NCI-H82 treated with DMSO at 0.1 percent for 48 hours (cell line): Measurements from ENCODE around the gene OR52E1.

ENCODE experiments used
- DNase-seq: peaks from one replicate; lab custom pipeline; 2025; ENCODE audit not compliant: unreplicated experiment; lab: John Stamatoyannopoulos, UW

Gene OR52E1

GRCh38 chr11:5115339-5115738, 46.0 kb downstream of the OR52E1 start:
- no peak for DNase-seq

- no peak for DNase-seq
Measured at GRCh38 chr11:5117588-5117987, 48.2 kb downstream of the OR52E1 start.

- no peak for DNase-seq
Measured at GRCh38 chr11:5118893-5119292, 49.5 kb downstream of the OR52E1 start.
